H1 (cell line): ENCODE measurements around the gene NEUROG1. TPM values are rescaled to one million over a fixed set of nuclear protein-coding genes. Genes with fewer than 3 reads are reported as not detected.

Source experiments
- BRCA1 ChIP-seq: IDR thresholded peaks from 2 replicates; pipeline ENCODE4 v1.6.1; 2012; ENCODE audit warnings: low read depth, low read length, improper control_type of control experiment
- CREB1 ChIP-seq: IDR thresholded peaks from 2 replicates; pipeline ENCODE4 v1.6.1; 2012; ENCODE audit warnings: inconsistent platforms
- EGR1 ChIP-seq: IDR thresholded peaks from 2 replicates; pipeline ENCODE4 v1.6.1; 2011; ENCODE audit warnings: low read depth, low read length, borderline replicate concordance
- HDAC2 ChIP-seq, 2 experiments: fragments of 300-600 bp in 1 of 2; sonication (generic) in 1 of 2; IDR thresholded peaks; 2 replicates each; pipeline ENCODE4 v1.6.1; 2011 to 2012; ENCODE audit warnings: low read depth in 2 of 2, low read length in 2 of 2, mild to moderate bottlenecking in 2 of 2, moderate library complexity in 2 of 2, borderline replicate concordance in 1 of 2, inconsistent platforms in 1 of 2
- HDAC6 ChIP-seq: IDR thresholded peaks from one replicate; pipeline ENCODE4 v1.7.1; 2012; ENCODE audit warnings: low read depth, mild to moderate bottlenecking, inconsistent platforms, low read length, moderate library complexity
- PHF8 ChIP-seq: fragments of 200-600 bp; sonication (generic); conservative IDR thresholded peaks from 2 replicates; pipeline ENCODE4 v1.7.1; 2012; ENCODE audit warnings: low read depth, mild to moderate bottlenecking, inconsistent platforms, low read length, moderate library complexity
- POU5F1 ChIP-seq: IDR thresholded peaks from 2 replicates; pipeline ENCODE4 v1.6.1; 2011; ENCODE audit warnings: low read depth, mild to moderate bottlenecking, low read length, moderate library complexity
- RFX5 ChIP-seq: IDR thresholded peaks from 2 replicates; pipeline ENCODE4 v1.6.1; 2011; ENCODE audit warnings: low read depth, low read length, improper control_type of control experiment, borderline replicate concordance
- SIRT6 ChIP-seq: IDR thresholded peaks from one replicate; pipeline ENCODE4 v1.7.1; 2012; ENCODE audit warnings: low read length, inconsistent platforms
- TBP ChIP-seq: IDR thresholded peaks from 2 replicates; pipeline ENCODE4 v1.6.1; 2011; ENCODE audit warnings: low read depth, low read length, improper control_type of control experiment
- ZNF274 ChIP-seq: IDR thresholded peaks from 2 replicates; pipeline ENCODE4 v1.7.0; 2012; ENCODE audit warnings: low read length, borderline replicate concordance; ENCODE audit errors: extremely low read depth
- polyA plus RNA-seq, 7 experiments: library from polyadenylated mRNA; depleted of rRNA in 3 of 7; stranded (reverse) in 5 of 7; unstranded in 2 of 7; fragments of >200 nt in 5 of 7; fragments of 200-250 nt in 2 of 7; gene quantifications; 1 replicate in 5 of 7; 2 replicates in 1 of 7; 4 replicates in 1 of 7; pipeline versions ENCODE4 v1.2.1 to v1.2.3, GENCODE V29; 2011 to 2013; ENCODE audit warnings: missing spikeins in 2 of 7, mixed read lengths in 2 of 7
- total RNA-seq: library from RNA; stranded (reverse); fragmentation: NEBNext Ultra II Directional; extraction: Animal tissue kit (Norgen Biotek cat#: 25700); gene quantifications from 2 replicates; pipeline ENCODE4 v1.2.1, GENCODE V29; 2021
- TF ChIP-seq, protein P1 (sequence below): fragments of 300-600 bp; sonication (generic); IDR thresholded peaks from 2 replicates; pipeline ENCODE4 v1.7.1; 2012; ENCODE audit warnings: low read length, moderate library complexity, mild to moderate bottlenecking, inconsistent platforms; ENCODE audit not compliant: insufficient replicate concordance
- TF ChIP-seq, protein P2 (sequence below): IDR thresholded peaks from 2 replicates; pipeline ENCODE4 v1.6.1; 2012; ENCODE audit warnings: inconsistent platforms

The NEUROG1 gene
- total and polyA plus RNA-seq, 2 of the 8 experiments (the other 6 are each of a cell fraction or from before 2014, with no cell fraction given) = not detected

DNA sequence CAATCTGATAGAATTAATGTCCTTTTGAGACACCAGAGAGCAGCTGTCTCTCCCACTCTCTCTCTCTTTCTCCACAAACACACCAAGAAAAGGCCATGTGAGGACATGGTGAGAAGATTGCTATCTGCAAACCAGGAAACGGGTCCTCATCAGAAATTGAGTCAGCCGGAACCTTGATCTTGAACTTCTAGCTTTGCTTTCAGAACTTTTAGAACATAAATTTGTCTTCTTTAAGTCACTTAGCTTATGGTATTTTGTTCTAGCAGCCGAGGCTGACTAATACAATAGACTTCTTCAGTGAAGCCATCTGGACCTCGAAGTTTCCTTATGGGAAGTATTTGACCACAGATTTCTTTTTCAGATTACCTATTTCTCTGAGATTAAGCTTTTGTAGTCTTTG lies 18.1 kb downstream of the NEUROG1 start (continued):
- TF ChIP-seq, protein P1, sequence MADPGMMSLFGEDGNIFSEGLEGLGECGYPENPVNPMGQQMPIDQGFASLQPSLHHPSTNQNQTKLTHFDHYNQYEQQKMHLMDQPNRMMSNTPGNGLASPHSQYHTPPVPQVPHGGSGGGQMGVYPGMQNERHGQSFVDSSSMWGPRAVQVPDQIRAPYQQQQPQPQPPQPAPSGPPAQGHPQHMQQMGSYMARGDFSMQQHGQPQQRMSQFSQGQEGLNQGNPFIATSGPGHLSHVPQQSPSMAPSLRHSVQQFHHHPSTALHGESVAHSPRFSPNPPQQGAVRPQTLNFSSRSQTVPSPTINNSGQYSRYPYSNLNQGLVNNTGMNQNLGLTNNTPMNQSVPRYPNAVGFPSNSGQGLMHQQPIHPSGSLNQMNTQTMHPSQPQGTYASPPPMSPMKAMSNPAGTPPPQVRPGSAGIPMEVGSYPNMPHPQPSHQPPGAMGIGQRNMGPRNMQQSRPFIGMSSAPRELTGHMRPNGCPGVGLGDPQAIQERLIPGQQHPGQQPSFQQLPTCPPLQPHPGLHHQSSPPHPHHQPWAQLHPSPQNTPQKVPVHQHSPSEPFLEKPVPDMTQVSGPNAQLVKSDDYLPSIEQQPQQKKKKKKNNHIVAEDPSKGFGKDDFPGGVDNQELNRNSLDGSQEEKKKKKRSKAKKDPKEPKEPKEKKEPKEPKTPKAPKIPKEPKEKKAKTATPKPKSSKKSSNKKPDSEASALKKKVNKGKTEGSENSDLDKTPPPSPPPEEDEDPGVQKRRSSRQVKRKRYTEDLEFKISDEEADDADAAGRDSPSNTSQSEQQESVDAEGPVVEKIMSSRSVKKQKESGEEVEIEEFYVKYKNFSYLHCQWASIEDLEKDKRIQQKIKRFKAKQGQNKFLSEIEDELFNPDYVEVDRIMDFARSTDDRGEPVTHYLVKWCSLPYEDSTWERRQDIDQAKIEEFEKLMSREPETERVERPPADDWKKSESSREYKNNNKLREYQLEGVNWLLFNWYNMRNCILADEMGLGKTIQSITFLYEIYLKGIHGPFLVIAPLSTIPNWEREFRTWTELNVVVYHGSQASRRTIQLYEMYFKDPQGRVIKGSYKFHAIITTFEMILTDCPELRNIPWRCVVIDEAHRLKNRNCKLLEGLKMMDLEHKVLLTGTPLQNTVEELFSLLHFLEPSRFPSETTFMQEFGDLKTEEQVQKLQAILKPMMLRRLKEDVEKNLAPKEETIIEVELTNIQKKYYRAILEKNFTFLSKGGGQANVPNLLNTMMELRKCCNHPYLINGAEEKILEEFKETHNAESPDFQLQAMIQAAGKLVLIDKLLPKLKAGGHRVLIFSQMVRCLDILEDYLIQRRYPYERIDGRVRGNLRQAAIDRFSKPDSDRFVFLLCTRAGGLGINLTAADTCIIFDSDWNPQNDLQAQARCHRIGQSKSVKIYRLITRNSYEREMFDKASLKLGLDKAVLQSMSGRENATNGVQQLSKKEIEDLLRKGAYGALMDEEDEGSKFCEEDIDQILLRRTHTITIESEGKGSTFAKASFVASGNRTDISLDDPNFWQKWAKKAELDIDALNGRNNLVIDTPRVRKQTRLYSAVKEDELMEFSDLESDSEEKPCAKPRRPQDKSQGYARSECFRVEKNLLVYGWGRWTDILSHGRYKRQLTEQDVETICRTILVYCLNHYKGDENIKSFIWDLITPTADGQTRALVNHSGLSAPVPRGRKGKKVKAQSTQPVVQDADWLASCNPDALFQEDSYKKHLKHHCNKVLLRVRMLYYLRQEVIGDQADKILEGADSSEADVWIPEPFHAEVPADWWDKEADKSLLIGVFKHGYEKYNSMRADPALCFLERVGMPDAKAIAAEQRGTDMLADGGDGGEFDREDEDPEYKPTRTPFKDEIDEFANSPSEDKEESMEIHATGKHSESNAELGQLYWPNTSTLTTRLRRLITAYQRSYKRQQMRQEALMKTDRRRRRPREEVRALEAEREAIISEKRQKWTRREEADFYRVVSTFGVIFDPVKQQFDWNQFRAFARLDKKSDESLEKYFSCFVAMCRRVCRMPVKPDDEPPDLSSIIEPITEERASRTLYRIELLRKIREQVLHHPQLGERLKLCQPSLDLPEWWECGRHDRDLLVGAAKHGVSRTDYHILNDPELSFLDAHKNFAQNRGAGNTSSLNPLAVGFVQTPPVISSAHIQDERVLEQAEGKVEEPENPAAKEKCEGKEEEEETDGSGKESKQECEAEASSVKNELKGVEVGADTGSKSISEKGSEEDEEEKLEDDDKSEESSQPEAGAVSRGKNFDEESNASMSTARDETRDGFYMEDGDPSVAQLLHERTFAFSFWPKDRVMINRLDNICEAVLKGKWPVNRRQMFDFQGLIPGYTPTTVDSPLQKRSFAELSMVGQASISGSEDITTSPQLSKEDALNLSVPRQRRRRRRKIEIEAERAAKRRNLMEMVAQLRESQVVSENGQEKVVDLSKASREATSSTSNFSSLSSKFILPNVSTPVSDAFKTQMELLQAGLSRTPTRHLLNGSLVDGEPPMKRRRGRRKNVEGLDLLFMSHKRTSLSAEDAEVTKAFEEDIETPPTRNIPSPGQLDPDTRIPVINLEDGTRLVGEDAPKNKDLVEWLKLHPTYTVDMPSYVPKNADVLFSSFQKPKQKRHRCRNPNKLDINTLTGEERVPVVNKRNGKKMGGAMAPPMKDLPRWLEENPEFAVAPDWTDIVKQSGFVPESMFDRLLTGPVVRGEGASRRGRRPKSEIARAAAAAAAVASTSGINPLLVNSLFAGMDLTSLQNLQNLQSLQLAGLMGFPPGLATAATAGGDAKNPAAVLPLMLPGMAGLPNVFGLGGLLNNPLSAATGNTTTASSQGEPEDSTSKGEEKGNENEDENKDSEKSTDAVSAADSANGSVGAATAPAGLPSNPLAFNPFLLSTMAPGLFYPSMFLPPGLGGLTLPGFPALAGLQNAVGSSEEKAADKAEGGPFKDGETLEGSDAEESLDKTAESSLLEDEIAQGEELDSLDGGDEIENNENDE = no peak
- TF ChIP-seq POU5F1 = no peak
- no peak for TF ChIP-seq RFX5
- TF ChIP-seq CREB1 = no peak
- TF ChIP-seq PHF8 = no peak
- no peak for TF ChIP-seq HDAC6
- TF ChIP-seq SIRT6 = no peak
- no peak for TF ChIP-seq ZNF274
- TF ChIP-seq, protein P2, sequence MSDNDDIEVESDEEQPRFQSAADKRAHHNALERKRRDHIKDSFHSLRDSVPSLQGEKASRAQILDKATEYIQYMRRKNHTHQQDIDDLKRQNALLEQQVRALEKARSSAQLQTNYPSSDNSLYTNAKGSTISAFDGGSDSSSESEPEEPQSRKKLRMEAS = no peak
- TF ChIP-seq TBP = no peak
- TF ChIP-seq HDAC2 (IDR thresholded peaks at IDR 0.05; ENCODE audit: borderline replicate concordance in 1 of 2, low read depth in 2 of 2, low read length in 2 of 2) = no peak
- TF ChIP-seq EGR1 = no peak
- no peak for TF ChIP-seq BRCA1
